Choroid plexus epithelial cell (primary cell): ENCODE results near the gene CLSTN2.

Experiments
- DNase-seq: peaks from one replicate; pipeline ENCODE4 v3.0.0-alpha.2; 2010; ENCODE audit warnings: low read depth
- H3K4me3 ChIP-seq: 2 replicates; pipeline ENCODE4 v1.5.1; 2011; ENCODE audit warnings: low read depth, mild to moderate bottlenecking, control low read depth, low read length, moderate library complexity
- TF ChIP-seq, protein P1 (sequence below): conservative IDR thresholded peaks from 2 replicates; pipeline ENCODE4 v1.5.1; 2011; ENCODE audit warnings: low read depth, mild to moderate bottlenecking, control low read depth, inconsistent platforms, low read length, moderate library complexity

CLSTN2 gene

DNA sequence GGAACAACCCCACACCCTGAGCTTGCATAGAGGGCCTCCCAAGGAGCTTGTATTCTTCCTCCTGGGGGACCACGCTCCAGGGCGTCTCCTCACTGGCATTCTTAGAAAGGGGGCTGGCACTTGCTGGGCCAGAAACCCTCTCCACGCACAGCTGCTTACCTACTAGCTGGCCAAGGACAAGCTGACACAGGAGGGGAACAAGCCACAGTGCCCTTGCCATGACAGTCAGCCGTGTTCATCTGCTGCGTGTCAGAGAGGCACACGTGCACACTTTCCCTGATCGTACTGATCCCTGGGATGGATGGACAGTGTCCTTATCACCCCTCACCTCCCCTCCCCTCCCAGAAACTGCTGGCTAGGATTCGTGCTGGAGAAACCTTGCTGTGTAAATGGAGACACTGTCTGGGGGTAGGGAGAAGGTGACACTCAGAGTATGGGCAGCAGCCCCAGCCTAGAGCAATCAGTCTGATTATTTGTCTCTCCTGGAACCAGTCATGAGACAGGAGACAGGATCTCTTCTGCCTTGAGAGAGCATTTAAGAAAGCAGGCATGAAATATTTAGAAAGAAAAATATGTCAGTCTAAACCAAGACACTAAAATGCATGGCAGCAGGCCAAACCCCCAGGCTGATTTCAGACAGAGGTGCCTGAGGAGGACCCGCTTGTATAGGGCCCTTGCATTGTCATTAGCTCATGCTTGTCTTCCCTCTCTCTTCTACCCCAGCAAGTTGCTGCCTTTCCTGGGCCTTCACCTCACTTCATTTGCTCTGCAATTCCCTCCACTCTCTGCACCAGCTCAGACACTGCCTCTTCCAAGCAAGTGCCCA, 431.1 kb downstream of the CLSTN2 start:
- TF ChIP-seq, protein P1, sequence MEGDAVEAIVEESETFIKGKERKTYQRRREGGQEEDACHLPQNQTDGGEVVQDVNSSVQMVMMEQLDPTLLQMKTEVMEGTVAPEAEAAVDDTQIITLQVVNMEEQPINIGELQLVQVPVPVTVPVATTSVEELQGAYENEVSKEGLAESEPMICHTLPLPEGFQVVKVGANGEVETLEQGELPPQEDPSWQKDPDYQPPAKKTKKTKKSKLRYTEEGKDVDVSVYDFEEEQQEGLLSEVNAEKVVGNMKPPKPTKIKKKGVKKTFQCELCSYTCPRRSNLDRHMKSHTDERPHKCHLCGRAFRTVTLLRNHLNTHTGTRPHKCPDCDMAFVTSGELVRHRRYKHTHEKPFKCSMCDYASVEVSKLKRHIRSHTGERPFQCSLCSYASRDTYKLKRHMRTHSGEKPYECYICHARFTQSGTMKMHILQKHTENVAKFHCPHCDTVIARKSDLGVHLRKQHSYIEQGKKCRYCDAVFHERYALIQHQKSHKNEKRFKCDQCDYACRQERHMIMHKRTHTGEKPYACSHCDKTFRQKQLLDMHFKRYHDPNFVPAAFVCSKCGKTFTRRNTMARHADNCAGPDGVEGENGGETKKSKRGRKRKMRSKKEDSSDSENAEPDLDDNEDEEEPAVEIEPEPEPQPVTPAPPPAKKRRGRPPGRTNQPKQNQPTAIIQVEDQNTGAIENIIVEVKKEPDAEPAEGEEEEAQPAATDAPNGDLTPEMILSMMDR = no peak
- no peak overlapping the region for H3K4me3 ChIP-seq
- no peak for DNase-seq

DNA sequence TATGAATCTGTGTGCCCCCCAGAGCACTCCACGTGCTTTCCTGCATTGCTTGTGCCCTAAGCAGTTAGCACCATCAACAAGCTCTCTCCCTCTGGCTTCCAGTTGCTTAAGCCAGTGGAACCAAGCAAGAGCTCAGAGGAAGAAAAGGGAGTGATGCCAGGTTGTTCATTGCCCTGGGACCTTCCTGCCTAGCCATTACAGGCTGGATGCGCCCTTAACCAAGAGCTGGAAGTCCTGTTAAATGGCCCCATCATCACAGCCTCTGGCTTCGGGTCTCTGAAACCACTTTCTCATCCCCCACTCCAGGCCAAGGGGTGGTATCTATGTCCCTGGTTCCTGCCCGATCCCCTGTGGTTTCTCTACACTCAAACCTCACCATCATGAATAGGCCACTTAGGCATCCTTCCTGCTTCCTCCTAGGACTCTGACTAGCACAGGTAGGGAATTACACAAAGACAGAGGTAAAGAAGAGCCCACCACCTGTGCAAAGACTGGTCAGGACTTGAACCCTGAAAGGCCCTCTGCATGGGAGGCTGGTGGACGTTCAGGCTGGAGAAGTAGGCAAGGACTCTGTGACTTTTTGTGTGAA, 433.3 kb downstream of the CLSTN2 start:
- no peak for DNase-seq
- no peak overlapping the region for H3K4me3 ChIP-seq
- TF ChIP-seq, protein P1 = no peak

DNA sequence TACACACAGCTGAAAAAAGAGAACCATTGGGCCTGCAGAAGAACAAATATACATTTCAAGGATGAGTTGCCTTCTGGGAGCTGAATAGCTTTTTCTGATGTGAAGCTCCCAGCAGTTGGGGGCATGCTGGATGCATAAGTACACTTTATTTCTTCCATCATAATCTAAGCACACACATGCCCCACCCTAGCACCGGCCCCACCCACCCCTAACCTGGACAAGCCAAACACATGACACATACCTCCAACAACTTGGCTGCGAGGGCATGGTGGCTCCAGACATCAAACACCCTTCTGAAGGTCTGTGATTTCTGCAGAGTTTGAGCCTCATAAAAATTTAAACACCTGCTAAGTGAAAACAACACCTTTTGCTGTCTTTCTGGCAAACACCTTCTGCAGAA, 435.7 kb downstream of the CLSTN2 start:
- DNase-seq = no peak
- TF ChIP-seq, protein P1 = no peak
- no peak overlapping the region for H3K4me3 ChIP-seq

DNA sequence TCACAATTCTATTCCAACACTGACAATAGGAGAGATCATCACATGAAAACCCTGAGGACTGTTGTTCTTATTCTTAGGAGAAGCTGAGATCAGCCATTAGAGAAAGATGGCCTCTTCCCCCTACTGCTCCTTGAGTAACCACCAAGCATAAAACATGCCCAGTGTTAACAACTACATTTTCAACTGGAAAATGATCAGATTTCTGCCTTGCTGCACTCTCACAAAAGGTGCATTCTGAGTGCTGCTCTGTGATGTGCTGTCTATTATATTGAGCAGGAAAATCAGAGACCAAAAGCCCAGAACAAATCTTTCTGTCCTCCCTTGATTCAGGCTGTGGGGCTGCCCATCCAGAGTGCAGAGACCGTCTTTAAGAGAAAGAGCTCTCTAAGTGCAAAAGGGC, 438.2 kb downstream of the CLSTN2 start:
- H3K4me3 ChIP-seq = no peak overlapping the region
- DNase-seq = no peak
- TF ChIP-seq, protein P1 = no peak

DNA sequence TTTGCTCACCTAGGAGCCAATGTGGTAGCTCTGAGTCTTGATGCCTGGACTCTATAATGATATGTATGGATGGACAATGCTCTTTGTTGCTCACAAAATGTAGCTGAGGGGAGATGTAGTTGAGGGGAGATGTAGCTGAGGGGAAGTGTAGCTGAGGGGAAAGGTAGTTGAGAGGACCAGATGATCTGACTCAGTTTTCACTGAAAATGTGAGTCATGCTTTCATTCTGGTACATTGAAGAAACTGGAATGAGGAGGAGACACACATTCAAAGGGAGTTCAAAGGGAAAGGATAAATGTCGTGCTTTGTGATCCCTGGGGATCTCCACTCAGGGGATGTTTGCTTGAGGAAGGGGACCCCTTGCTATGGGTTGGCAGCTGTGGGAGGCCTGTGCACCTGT, 440.0 kb downstream of the CLSTN2 start:
- TF ChIP-seq, protein P1 = no peak
- H3K4me3 ChIP-seq = no peak overlapping the region
- no peak for DNase-seq

DNA sequence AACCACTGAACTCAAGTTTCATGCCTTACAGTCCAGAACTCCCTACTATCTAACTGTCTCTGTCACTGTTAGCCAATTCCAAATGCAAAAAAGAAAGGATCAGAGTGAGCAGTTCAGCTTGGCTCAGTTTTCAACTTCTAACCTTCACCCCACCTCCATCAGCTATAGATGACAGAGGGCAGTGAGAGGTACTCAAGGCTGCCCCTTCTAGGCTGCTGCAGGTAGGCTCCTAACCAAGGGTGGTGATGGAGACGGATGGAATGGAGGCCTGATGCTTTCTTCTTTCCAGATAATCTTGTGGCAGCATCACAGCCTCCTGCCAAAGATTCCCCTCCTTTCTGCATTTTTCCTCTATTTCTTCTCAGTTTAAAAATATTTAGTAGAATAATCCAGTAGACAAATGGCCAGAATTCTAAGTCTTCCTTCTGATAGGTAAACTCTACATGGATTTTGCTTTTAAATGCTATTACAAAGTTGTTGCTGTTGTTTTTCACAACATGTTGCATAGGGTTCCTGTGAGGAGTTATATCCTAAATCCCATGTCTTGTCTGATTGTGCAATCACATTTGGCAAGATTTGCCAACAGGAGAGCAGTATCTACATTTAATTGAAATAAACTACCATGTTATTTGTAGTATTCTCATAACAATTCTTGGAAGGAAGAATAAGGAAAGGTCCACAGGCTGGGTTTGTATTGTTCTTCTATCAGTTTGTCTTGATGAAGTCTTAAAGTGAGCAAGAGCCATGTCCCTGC, 441.3 kb downstream of the CLSTN2 start:
- no peak for DNase-seq
- TF ChIP-seq, protein P1 = no peak
- no peak overlapping the region for H3K4me3 ChIP-seq
